GM18505 (cell line): ENCODE data around the gene TFE3.
A peak's percentile ranks its signal among the peaks of the same experiment; 100 is the strongest.

Experiments used
- ATAC-seq: cut with Tn5 transposase; IDR thresholded peaks from one replicate; pipeline ENCODE4 v1.9.1; 2021; ENCODE audit not compliant: unreplicated experiment
- POLR2A ChIP-seq: IDR thresholded peaks from 4 replicates; pipeline ENCODE4 v1.6.1; 2011; ENCODE audit warnings: borderline replicate concordance; ENCODE audit not compliant: insufficient read depth, insufficient read length; ENCODE audit errors: extremely low read depth

The TFE3 gene

GRCh38 chrX:49043987-49044281, 777 bp upstream of the TFE3 start:
- no peak for ATAC-seq
- no peak for TF ChIP-seq POLR2A

- no peak for TF ChIP-seq POLR2A
- ATAC-seq = no peak
Observed at GRCh38 chrX:49042581-49043219, 457 bp downstream of the TFE3 start.

- TF ChIP-seq POLR2A = no peak
- ATAC-seq = no peak
Observed at GRCh38 chrX:49041744-49042580, 1.2 kb downstream of the TFE3 start.

GRCh38 chrX:49040376-49040955, 2.7 kb downstream of the TFE3 start:
- ATAC-seq = no peak
- TF ChIP-seq POLR2A = no peak

GRCh38 chrX:49039598-49040375, 3.4 kb downstream of the TFE3 start:
- no peak for TF ChIP-seq POLR2A
- ATAC-seq = no peak

GRCh38 chrX:49037883-49038475, 5.2 kb downstream of the TFE3 start:
- ATAC-seq = no peak
- no peak for TF ChIP-seq POLR2A

- no peak for ATAC-seq
- no peak for TF ChIP-seq POLR2A
Observed at GRCh38 chrX:49030283-49030682, 12.9 kb downstream of the TFE3 start.

GRCh38 chrX:49029876-49030275, 13.3 kb downstream of the TFE3 start:
- TF ChIP-seq POLR2A = no peak
- ATAC-seq = no peak

GRCh38 chrX:49019599-49020249, 23.4 kb downstream of the TFE3 start:
- TF ChIP-seq POLR2A = no peak
- no peak for ATAC-seq

- TF ChIP-seq POLR2A = no peak
- no peak for ATAC-seq
Observed at GRCh38 chrX:49019050-49019449, 24.1 kb downstream of the TFE3 start.

- no peak for TF ChIP-seq POLR2A
Observed at GRCh38 chrX:49003696-49004095, 39.5 kb downstream of the TFE3 start.

GRCh38 chrX:49002091-49002935, 40.8 kb downstream of the TFE3 start, which contains the start of gene GRIPAP1:
Gene GRIPAP1, minus strand, starts transcription at chrX:49002264. Its CDS starts 35 bp downstream, at chrX:49002229.
- TF ChIP-seq POLR2A = peak; percentile 83
- ATAC-seq = peak; percentile 79

More at GRCh38 chrX:49003696-49004095, 39.5 kb downstream of the TFE3 start:
- ATAC-seq = no peak
